ENCODE measurements around the gene LLCFC1. TPM values are rescaled to one million over a fixed set of nuclear protein-coding genes. Genes with fewer than 3 reads are reported as not detected.
"Not testable (repeated sequence)": the region's sequence is repeated elsewhere in the genome, so short reads cannot be mapped to it uniquely, and the experiment has no call there.

The LLCFC1 gene
- total RNA-seq, 1 experiment from 2014 or later = not detected

DNA sequence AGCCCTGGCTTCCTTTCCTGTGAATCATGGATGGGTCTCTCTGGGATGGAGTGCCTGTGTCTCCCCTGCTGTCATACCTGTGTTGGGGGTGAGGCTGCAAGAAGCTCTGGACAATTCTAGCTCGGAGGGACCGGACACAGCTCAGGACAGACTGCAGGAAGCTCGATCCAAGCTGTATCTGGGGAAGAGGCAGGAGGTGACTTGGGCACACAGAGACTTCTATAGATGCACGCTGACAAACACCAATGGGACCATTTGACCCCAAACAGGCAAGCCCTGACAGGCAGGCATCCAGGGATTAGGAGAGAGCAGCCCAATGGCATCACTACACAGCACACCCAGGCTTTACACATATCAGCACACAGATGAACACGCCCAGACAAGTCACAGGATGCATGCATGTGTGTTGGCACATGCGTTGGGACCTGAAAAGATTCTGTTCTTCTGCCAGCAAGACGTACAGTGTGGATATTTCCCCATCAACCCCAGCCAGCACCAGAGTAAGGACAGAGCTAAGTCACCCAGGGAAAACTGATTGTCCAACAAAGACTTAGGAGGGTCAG, 4.5 kb downstream of the LLCFC1 start:
- DNase-seq (ENCODE audit: low read depth) = no peak

DNA sequence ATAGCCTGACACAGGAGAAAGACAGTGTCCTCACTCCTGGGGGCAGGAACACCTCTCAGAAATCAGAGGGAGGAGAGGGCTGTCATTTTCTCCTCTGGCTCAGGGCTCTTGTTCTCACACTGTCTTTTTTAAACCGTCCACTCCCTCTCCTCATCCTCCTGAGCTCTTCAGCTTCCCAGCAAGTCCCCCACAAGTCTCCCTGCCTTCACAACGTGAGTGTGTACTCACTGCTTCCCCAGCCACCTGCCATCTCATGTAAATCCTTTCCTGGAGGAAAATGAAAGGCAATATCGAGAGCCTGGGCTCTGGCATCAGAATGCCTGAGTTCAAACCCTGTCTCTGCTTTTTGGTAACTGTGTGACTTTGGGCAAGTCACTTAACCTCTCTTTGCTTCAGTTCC, 5.7 kb downstream of the LLCFC1 start:
- no peak for DNase-seq (ENCODE audit: low read depth)

DNA sequence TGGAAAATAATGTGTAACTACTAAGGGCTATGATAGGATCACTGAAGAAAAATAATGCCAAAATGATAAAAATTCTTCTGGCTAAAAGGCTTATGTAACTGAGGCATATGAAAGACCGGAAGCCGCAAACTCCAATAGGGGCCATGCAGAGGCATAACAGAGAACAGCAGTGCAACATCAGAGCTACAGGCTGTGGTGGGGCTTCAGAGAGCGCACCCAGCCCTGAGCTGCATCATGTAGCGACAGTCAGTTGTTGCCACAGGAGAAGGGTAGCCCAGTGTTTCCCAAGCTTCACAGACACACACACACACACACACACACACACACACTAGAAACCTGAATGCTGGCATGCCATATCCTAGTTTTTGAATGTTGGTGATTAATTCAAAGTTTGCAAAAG, 9.3 kb downstream of the LLCFC1 start:
- DNase-seq (ENCODE audit: low read depth) = no peak

DNA sequence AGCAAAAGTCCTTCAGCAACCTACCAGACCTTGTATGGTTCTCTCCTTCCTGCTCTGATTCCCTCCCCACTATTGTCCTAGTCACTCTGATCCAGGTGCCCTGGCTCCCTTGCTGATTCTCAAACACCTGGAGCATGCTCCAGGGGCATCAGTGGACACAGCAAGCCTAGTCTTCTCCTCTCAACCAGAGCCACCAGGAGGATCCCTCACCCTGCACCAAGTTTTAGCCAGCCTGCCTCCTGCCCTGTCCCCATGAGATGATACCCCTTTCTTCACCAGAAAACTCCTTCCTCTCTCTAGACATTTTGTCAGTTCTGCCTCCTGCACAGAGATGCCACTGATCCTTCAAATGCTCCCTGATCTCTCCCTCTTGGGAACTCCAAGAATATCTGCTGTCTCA, 11.0 kb downstream of the LLCFC1 start:
- no peak for DNase-seq (ENCODE audit: low read depth)

DNA sequence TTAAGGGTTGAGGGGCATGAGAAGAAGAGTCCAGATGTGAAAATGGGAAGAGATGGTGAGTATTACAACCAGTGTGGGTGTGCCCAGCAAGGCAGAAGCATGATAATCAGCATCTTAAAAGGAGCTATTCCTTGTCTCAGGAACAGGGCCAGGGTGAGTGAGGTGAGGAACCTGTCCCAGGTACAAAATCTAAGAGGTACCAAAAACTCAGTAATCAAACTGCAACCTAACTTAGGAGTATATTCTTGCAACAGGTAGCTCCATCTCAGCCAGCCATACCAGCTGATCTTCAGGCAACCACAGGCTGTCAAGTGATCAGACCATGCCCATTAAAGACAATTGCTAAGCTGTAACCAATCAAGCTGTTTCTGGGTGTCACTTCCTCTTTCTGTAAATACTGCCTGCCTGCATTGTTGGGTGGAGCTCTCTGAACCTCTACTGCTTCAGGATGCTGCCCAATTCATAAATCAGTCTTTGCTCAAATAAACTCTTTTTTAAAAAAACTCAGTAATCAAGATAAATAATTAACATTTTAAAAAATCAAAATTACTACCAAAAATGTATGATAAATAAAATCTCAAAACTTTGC, 15.5 kb downstream of the LLCFC1 start:
- no peak for DNase-seq (ENCODE audit: low read depth)

DNA sequence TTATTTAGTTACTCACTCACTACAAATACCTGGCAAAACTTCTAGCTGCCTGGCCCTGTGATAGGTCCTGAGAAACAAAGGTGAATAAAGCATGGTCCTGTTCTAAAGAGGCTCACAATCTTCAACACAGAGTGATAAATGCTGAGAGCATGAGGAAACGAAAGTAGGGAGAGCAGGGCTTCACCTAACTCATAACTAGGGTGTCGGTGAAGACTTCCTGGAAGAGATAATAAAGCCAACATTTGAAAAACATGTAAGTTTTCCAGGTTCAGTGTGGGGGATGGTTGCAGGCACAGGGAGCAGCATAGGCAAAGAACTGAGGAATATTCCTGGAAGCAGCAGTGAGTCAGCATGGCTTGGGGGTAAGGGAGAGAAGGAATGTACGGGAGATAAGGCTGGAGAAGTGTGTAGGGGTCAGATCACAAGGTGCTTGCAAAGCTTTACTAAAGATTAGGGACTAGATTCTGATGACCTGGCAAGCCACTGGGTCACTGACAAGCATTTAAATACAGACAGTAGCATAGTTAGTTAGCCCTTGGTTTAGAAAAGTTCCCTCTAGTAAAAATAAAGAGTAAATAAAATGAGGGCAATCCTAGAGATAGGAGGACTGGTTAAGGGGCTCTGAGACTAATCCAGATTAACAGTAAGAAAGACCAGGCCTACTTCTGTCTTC, 17.8 kb downstream of the LLCFC1 start:
- DNase-seq (ENCODE audit: low read depth) = peak; percentile 37

DNA sequence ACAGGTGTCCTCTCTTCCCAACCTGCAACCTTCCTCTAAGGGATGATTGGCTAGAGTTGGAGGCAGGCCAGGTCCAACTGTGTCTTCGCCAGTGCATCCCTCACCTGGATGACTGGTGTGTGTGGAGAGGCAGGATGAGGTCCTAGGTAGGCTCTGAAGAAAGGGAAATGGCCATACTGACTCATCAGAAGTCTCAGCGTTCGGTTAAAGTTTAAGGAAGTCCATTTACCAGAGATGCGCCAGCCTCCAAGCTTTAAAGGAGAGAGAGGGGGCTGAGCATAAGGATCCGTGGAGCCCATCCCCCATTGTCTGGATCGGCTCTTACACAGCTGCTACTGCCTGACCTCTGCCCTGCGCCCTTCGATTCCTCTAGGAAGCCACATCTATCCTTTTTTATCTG, 18.4 kb downstream of the LLCFC1 start:
- no peak for DNase-seq (ENCODE audit: low read depth)

DNA sequence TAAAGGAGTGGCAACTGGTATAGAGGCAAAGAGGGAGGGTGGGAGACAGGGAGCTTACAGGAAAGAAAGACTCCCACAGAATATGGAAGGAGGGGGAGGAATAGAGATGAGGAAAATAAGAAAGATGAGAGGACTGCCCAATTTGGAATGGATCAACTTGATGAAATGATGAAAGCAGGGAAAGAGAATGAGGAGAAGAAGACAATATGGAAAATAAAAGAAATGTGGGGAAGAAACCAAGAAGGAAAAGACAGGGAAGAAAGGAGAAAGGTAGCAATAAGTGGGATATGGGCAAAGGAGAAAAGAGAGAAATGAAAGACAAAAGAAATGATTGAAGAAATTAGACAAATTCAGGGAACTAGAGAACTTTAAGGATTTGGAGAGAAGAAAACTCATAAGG, 19.9 kb downstream of the LLCFC1 start:
- DNase-seq (ENCODE audit: low read depth) = no peak

DNA sequence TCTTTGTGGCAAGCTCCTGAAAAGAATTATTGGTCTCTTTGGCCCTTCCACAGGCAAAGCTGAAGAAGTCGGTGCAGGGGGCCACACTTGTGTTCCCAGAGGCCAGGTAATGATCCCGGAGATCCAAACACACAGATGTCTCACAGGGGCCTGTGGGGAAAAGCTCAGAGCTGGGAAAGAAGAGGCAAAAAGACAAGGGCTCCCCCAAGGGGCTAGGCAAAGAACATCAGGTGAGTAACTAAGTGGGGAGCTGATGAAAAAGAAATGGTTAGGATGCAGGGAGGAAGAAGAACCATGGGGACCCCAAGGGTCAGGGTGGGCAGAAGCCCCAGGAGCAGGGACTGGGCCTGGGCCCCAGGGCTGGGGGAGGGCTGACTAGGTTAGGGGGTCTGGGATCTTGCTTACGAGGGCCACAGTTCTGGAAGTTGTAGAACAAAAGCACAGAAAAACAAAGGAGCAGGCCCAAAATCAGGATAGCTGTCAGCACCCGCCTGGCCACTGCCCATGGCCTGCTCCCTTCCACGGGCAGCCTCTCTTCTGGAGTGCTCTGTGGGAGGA, 21.8 kb downstream of the LLCFC1 start:
- DNase-seq (ENCODE audit: low read depth) = no peak

DNA sequence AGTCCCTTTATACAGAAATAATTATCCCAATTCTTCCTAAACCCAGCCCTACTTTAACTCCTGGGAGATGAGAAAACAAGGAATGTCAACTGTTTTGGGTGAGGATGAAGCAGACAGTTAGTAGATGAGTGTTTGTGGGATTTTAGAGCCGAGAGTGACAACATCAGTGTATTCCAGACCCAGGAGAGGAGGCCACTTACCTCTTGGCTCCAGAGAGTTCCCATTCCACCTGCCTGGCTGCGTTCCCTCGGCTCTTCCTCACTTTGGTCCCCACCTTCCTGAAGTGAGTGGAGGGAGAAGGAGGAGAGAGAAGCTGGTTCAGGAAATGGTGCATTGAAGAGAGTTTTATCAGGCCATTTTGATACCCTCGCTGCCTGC, 22.3 kb downstream of the LLCFC1 start:
- no peak for DNase-seq (ENCODE audit: low read depth)

DNA sequence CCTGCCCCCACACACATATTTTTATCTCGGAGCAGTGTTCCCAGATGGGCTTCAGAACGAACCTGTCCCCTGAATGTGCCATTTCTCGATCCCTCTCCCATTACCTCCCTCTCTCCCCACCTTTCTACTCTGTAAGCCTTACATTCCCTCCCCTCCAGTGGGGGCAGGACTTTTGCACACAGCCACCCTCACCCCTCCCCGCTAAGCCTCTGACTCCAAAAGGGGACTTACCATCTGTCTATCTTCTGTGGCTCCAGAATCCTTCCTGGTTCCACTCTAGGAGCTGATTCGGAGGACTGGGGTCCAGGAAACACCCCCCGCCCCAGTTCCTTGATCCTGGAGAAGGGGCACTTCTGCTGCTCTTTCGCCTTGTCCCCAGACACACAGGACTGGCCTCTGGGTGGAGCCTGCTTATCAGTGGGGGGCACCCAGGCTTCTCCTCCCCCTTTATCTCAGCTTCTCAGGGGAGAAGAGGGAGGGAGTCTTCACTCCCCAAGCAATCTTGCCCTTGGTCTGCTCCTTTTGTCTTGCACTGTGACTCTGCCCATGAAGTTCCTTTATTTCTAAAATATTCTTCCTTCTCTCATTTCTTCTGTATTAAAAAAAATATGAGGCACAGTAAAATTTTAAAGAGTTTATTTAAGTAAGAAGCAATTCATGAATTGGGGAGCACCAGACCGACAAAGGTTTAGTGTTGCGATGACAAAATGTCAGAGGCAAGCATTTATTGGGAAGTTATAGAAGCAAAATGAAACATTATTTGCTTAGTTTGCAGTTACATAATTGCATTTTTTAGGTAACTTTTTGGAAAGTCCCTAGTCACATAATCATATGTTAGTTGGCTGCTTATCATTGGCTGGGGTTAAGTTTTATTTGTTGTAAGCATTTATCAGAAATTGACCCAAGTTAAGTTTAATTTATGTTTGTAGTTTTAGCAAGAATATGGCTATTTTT, 23.0 kb downstream of the LLCFC1 start, which contains the start of gene KEL:
Gene KEL (minus strand): TSS at position 391 of the 954 bp plus-strand sequence. CDS start 157 bp downstream, at position 234.
- DNase-seq (ENCODE audit: low read depth) = no peak

DNA sequence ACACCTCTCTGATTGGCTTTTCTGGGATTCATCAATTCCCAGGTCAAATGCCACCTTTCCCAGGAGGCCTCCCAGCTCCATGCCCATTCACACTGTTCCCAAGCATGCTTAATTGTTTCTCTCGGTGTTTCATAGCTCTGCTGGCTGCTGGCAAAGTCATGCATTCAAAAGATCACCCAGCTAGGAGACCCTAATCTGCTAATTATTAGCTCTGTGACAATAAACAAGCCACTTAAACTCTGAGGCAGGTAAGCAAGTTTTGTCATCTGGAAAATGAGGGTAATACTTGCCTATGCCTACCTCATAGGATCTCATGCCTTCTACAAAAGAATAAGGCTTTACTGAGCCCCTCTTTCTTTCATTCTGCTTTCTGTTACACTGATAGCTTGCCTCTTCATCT, 23.7 kb downstream of the LLCFC1 start:
- DNase-seq (ENCODE audit: low read depth) = no peak

DNA sequence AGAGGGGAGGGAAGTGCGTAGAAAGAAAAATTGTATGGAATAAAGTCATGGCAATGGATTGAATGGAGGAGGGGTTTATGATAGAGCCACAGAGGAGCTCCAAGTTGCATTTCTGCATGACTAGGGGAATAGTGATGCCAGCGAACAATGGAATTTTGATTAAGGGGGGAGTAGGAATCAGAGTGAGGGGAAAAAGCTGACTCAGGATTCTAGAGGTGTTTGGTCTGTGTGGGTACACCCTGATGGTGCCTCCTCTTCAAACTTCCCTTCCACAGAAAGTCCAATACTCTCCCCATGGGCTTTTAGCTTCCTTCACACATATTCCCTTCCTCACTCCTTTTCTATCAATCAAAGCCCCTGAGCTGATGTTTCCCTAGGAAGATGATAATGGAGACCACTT, 24.7 kb downstream of the LLCFC1 start:
- DNase-seq (ENCODE audit: low read depth) = no peak

DNA sequence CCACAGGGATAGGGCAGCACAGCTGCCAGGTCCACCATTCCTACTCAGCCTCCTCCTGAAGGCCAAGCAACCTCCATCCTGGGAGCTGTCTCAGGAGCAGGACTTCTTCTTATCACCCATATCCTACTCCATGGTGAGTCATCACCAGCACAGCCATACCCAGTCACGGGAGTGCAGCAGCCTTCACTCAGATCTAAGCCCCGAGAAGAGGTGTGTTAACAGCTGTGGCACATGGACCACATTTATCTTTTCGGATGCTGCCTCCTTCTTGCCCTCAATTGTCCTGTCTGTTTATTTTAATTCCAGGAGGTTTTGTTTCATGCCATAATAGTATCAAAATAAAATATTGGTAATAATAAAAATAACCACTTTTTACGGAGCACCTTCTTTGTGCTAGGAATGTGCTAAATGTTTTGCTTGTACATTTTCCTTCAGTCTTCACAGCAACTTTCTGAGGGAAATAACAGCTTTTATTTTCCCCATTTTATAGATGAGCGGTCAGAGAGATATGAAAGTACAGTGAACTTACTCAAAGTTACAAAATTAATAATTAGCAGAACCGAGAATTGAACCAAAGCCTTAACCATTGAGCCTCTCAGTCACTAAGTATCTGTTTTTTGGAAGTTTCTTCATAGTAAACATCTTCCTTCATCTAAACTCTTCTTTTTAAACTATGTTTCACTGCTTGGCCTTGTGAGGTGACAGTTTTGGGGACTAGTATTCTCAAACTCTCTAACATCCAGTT, 25.4 kb downstream of the LLCFC1 start:
- DNase-seq (ENCODE audit: low read depth) = no peak

DNA sequence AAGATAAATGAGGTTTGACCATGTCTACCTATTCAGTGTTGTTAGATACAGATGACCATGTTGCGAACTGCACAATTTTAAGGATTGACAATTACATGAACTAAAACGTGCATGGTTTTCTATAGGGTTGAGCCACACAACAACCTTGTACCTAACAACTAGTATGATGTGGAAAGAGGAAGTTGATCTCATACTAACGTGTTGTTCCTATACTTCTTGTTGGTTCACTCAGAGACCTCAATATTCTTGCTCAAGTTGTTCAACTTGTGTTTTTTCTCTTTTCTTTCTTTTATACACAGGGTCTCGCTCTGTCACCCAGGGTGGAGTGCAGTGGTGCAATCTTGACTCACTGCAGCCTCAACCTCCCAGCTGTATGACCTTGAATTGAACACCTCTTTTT, 28.9 kb downstream of the LLCFC1 start:
- no peak for DNase-seq (ENCODE audit: low read depth)

DNA sequence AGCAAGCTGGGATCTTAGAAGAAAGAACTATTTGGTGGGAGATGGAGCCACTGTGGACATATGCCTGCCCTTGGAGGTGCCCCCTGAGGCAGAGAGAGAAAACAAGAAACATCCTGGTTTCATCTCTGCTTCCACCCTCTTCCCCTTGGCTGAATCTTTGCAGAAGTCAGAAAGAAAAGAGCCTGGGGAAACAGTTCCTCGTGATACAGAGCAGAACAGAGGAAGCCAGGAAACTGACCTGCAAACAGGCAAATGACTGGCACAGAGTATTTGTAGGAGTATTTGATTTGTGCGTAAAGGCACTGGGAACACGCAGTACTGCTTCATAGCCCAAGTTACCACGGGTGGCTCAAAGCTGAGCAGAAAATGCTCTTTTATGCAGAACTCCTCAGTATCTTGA, 29.9 kb downstream of the LLCFC1 start:
- DNase-seq (ENCODE audit: low read depth) = no peak

DNA sequence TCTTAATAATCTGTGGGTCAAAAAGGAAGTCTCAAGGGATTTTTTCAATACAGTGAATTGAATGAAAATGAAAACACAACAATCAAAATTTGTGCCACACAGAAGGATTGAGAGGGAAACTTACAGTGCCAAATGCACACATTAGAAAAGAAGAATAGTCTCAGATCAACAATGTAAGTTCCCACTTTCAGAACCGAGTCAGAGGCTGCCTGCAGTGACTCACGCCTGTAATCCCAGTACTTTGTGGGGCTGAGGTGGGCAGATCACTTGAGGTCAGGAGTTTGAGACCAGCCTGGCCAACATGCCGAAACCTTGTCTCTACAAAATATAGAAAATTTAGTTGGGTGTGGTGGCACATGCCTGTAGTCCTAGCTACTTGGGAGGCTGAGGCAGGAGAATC, 35.3 kb downstream of the LLCFC1 start:
- DNase-seq (ENCODE audit: low read depth) = no peak

DNA sequence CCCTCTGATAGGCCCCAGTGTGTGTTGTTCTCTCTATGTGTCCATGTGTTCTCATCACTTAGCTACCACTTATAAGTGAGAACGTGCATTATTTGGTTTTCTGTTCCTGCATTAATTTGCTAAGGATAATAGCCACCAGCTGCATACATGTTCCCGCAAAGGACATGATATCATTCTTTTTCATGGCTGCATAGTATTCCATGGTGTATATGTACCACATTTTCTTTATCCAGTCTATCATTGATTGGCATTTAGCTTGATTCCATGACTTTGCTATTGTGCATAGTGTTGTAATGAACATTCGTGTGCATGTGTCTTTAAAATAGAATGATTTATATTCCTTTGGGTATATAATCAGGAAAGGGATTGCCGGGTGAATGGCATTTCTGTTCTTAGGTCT, 39.1 kb downstream of the LLCFC1 start:
- not testable (repeated sequence) for DNase-seq (ENCODE audit: low read depth)

DNA sequence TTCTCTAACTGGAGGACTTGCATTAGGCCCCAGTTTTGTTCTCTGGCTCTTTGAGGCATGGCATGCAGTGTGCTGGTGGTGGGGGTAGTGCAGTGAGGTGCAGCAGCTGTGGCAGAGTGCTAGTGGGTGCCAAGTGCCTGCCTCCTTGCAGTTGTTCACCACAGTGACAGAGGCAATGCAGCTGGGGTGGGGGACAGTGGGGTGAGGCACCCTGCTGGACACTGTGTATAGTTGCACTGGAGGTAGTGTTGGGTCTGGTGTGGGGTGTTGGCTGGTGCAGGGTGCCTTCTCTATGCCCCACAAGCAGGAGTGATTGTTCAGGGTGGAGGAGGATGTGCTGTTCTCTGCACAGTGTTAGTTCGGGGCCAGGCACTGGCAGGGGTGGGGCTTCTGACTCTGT, 44.5 kb downstream of the LLCFC1 start:
- DNase-seq (ENCODE audit: low read depth) = no peak

DNA sequence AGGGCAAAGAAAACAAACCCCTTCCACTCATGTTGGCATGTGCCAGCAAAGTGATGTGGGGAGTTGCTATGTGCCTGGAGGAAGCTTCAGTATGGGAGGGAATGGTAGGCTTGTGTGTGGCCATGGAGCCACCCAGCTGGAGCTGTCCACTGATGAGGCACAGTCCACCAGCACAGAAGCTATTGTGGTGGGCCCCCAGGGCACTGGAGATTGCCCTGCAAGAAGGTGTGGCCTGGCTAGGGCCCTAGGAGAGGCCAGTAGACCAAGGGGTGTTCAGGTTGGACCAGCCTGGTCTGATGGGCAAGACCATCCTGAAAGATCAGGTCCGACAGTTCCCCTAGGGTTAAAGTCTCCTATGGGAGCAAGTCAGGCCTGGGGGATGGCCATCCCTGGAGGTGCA, 45.0 kb downstream of the LLCFC1 start:
- no peak for DNase-seq (ENCODE audit: low read depth)
